Measurements from ENCODE around the gene SLC10A4.
"Not testable (repeated sequence)": the region's sequence is repeated elsewhere in the genome, so short reads cannot be mapped to it uniquely, and the experiment has no call there.

SLC10A4 gene, protein sequence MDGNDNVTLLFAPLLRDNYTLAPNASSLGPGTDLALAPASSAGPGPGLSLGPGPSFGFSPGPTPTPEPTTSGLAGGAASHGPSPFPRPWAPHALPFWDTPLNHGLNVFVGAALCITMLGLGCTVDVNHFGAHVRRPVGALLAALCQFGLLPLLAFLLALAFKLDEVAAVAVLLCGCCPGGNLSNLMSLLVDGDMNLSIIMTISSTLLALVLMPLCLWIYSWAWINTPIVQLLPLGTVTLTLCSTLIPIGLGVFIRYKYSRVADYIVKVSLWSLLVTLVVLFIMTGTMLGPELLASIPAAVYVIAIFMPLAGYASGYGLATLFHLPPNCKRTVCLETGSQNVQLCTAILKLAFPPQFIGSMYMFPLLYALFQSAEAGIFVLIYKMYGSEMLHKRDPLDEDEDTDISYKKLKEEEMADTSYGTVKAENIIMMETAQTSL

GRCh38 chr4:48483006-48483776, at the start of gene SLC10A4:
SLC10A4 (plus strand) TSS chr4:48483343; CDS start chr4:48483562, 219 bp downstream.
- no peak for DNase-seq (ENCODE audit: low read depth in 3 of 3)

DNA sequence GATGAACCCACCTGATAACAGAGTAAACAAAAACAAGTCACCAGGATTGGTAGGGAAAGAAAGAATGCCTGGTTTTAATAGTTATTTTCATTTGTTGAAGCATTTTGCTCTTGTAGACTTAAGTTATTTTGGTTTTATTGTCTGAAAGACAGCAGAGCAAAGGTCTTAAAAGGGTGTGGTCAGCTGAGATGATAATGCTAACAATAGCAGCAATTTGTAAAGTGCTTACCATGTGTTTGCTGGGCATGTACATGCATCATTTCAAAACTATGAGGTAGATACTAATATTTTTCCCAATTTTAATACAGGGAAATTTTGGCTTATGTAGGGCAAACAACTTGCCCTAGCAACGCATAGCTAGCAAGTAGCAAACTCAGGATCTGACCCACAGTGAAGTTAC, 46.8 kb upstream of the SLC10A4 start:
- no peak for DNase-seq (ENCODE audit: low read depth in 3 of 3)

GRCh38 chr4:48439988-48440387, 43.2 kb upstream of the SLC10A4 start:
- no peak for DNase-seq (ENCODE audit: low read depth in 3 of 3)

DNA sequence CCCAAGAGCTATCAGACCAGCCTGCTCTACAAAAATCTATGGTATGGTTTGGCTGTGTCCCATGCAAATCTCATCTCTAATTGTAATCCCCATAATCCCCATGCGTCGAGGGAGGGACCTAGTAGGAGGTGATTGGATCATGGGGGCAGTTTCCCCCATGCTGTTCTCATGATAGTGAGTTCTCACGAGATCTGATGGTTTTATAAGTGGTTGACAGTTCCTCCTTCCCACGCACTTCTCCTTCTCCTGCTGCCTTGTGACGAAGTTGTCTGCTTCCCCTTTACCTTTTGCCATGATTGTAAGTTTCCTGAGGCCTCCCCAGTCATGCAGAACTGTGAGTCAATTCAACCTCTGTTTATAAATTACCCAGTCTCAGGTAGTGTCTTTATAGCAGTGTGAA, 42.2 kb upstream of the SLC10A4 start:
- DNase-seq (ENCODE audit: low read depth in 3 of 3) = not testable (repeated sequence)

DNA sequence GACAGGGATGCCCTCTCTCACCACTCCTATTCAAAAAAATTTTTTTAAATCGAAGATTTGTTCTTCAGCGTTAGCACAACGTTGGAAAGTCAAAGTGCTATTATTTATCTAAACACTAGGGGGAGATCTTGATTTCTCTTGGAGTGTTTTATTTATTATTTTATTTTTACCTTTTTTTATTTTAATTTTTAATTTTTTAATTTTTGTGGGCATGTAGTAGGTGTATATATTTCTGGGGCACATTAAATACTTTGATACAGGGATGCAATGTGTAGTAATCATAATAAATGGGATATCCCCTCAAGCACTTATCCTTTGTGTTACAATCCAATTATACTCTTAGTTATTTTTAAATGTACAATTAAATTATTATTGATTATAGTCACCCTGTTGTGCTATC, 37.4 kb upstream of the SLC10A4 start:
- DNase-seq (ENCODE audit: low read depth in 3 of 3) = no peak

DNA sequence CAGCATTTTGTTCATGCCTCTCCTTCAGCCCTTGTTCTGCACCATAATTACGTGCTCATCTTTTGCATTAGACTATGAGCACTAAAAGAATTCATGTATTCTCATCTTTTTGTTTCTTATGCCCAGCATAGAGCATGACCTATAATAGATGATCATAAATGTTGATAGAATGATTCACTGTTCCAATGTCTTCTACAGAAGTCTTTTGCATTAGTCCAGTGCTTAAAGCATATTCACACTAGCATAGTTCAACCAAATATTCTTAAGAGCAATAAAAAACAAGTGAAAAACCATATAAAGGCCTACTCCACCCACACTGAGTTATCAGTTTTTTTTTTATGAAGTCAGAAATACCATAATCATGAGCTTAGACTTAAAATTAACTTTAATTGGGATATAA, 36.5 kb upstream of the SLC10A4 start:
- DNase-seq (ENCODE audit: low read depth in 3 of 3) = no peak

DNA sequence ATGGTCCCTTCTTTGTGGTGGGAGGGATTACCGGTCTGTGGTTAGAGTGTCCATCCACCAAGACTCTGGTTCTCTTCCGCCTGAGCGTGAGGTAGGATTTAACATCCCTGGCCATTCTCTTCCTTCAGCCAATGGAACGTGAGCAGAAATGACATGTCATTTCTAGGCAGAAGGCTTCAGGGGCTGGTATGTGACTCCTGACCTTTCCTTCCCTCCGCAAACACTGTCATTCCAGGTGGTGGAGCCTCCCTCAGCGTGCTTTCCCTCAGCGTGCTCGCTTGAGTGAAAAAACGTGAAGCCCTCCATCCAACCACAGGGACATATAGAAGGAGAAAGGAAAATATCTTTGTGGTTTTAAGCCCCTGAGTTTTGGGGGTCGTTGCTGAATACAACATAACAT, 34.0 kb upstream of the SLC10A4 start:
- DNase-seq (ENCODE audit: low read depth in 3 of 3) = no peak

DNA sequence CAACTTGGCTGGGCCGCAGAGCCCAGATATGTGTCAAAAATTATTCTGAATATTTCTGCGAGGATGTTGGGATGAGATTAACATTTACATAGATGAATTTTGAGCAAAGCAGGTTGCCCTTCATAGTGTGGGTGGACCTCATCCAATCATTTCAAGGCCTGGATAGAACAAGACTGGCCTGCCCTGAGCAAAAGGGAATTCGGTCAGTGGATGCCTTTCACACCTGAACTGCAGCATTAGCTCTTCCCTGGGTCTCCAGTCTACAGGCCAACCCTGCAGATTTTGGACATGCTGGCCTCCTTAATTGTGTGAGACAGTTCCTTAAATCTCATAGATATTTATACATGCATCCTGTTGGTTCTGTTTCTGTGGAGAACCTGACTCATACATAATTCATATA, 32.4 kb upstream of the SLC10A4 start:
- DNase-seq (ENCODE audit: low read depth in 3 of 3) = no peak

DNA sequence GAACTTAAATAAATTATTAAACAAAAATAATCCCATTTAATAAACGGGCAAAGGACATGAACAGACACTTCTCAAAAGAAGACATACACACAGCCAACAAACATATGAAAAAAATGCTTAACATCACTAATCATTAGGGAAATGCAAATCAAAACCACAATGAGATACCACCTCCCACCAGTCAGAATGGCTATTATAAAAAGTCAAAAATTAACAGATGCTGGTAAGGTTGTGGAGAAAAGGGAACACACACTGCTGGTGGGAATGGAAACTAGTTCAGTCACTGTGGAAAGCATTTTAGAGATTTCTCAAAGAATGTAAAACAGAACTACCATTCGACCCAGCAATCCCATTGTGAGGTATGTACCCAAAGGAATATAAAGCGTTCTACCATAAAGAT, 31.5 kb upstream of the SLC10A4 start:
- DNase-seq (ENCODE audit: low read depth in 3 of 3) = not testable (repeated sequence)

GRCh38 chr4:48454591-48454990, 28.6 kb upstream of the SLC10A4 start:
- DNase-seq (ENCODE audit: low read depth in 3 of 3) = no peak

DNA sequence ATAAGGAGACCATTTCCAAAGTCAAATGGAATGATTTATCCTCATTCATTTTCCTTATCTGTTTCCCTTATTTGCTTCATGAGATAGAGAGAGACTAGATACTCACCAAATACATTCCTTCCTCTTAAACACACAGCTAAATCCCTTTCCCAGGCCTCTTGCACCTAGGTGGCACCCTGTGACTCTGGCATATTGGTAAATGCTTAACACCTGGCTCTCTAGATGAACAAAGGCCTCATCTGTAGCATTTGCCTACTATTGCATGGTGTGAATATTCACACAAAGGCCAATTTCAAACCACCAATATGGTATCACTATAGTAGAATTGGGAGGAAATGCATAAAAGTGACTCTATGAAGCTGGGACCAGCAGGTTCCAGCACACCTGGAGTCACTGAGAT, 22.1 kb upstream of the SLC10A4 start:
- no peak for DNase-seq (ENCODE audit: low read depth in 3 of 3)

GRCh38 chr4:48462363-48462762, 20.8 kb upstream of the SLC10A4 start:
- no peak for DNase-seq (ENCODE audit: low read depth in 3 of 3)

- DNase-seq (ENCODE audit: low read depth in 3 of 3) = no peak
Observed at GRCh38 chr4:48467442-48467841, 15.7 kb upstream of the SLC10A4 start.

GRCh38 chr4:48467891-48468290, 15.3 kb upstream of the SLC10A4 start:
- no peak for DNase-seq (ENCODE audit: low read depth in 3 of 3)

DNA sequence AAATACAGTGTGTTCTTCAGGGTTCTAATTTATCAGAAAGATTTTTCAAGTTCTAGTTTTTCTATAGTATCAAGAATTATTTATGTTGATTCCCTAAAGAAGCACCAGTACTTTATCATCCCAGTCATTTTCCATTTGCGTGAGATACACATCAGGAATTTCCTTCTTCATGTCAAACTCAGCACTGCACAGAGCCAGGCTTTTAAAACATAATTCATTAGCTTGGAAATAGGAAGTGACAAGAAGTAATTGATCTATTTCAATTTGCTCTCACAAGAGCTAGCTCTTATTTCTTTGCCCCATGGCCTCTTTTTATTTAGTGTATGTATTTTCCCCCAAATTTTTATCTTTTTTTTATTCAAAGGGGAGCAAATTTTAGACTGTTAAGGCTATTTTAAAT, 13.0 kb upstream of the SLC10A4 start:
- DNase-seq (ENCODE audit: low read depth in 3 of 3) = no peak

- DNase-seq (ENCODE audit: low read depth in 3 of 3) = no peak
Observed at GRCh38 chr4:48470570-48470969, 12.6 kb upstream of the SLC10A4 start.

GRCh38 chr4:48472794-48473193, 10.3 kb upstream of the SLC10A4 start:
- no peak for DNase-seq (ENCODE audit: low read depth in 3 of 3)

DNA sequence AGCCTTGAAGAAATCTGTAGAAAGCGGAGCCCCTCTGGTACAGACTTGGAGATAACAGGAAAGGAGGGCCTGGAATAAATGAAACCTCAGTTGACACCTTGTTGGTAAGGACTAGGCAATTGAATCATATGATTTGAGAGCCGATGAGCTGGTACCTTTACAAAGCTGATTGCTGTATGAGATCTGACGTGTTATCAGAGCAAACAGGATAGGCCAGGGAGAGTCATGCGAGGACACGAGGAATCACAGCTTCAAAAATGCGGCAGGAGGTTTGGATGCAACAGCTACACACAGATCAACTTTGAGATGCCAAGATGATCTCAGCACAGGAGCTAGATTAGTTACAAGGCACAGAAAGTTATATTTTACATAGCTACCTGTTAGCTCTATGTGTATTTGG, 7.4 kb upstream of the SLC10A4 start:
- no peak for DNase-seq (ENCODE audit: low read depth in 3 of 3)

- no peak for DNase-seq (ENCODE audit: low read depth in 3 of 3)
Observed at GRCh38 chr4:48478273-48478672, 4.9 kb upstream of the SLC10A4 start.

- DNase-seq (ENCODE audit: low read depth in 3 of 3) = no peak
Observed at GRCh38 chr4:48481581-48481980, 1.6 kb upstream of the SLC10A4 start.

- DNase-seq (ENCODE audit: low read depth in 3 of 3) = no peak
Observed at GRCh38 chr4:48483777-48484493, 792 bp downstream of the SLC10A4 start.

DNA sequence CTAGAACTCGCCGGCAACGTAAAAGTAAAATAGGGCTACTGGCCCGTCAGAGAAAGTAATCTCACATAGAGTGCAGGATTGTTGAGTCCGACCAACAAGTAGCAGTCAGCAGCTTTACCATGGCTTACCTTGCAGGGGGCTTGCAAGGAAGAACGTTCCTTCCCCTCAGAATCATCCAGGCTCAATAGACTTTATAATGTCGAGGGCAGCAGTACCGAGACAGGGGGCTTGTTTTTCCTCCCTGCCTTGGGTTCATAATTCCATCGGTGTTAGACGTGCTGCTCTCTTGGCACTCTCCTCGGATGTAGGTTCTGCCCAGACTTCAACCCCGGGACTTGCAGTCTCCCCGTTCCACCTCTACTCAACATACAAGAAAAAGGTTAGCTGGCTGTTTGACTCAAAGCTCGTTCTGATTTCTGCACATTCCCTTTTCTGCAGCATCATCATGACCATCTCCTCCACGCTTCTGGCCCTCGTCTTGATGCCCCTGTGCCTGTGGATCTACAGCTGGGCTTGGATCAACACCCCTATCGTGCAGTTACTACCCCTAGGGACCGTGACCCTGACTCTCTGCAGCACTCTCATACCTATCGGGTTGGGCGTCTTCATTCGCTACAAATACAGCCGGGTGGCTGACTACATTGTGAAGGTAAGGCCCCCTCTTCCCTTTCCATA, 1.5 kb downstream of the SLC10A4 start:
- no peak for DNase-seq (ENCODE audit: low read depth in 3 of 3)
